WTC11 (cell line): ENCODE data around the gene PSMC1. TPM values are rescaled to one million over a fixed set of nuclear protein-coding genes. Genes with fewer than 3 reads are reported as not detected.

Source experiments
- ATAC-seq: fragments of 200-7000 bp; cut with Tn5 transposase; 2 replicates; pipeline ENCODE4 v1.10.0; 2021; ENCODE audit warnings: mild to moderate bottlenecking, moderate library complexity
- CTCF ChIA-PET: fragments of 300-600 bp; sonication (Branson Sonifier 250); formaldehyde crosslinking; loops from one replicate; lab custom pipeline; 2021; ENCODE audit warnings: antibody characterized with exemption; lab: Charles Lee
- POLR2A ChIA-PET: fragments of 350-600 bp; sonication (Branson Sonifier 250); formaldehyde crosslinking; loops from one replicate; lab custom pipeline; 2021; ENCODE audit warnings: antibody characterized with exemption; lab: Charles Lee
- DNase-seq: peaks from one replicate; pipeline ENCODE4 v3.0.0; 2021; ENCODE audit warnings: low spot score
- H3K27ac Mint-ChIP-seq: 2 replicates; pipeline ENCODE4 v1.8.0; 2021; ENCODE audit warnings: mixed read lengths
- H3K27me3 Mint-ChIP-seq: 2 replicates; pipeline ENCODE4 v1.8.0; 2021; ENCODE audit warnings: low read depth, mild to moderate bottlenecking, moderate library complexity, mixed read lengths
- H3K36me3 Mint-ChIP-seq: 2 replicates; pipeline ENCODE4 v1.8.0; 2021; ENCODE audit warnings: mixed read lengths
- H3K4me1 Mint-ChIP-seq: 2 replicates; pipeline ENCODE4 v1.8.0; 2022; ENCODE audit warnings: mixed read lengths
- H3K4me3 Mint-ChIP-seq: 2 replicates; pipeline ENCODE4 v1.8.0; 2021; ENCODE audit warnings: mild to moderate bottlenecking, moderate library complexity, mixed read lengths
- H3K9me3 Mint-ChIP-seq: 2 replicates; pipeline ENCODE4 v1.8.0; 2021; ENCODE audit warnings: mixed read lengths
- ARID4B ChIP-seq: sonication (generic); formaldehyde crosslinking; IDR thresholded peaks from 2 replicates; pipeline ENCODE4 v1.8.0; 2023; ENCODE audit warnings: missing genetic modification reagents, mild to moderate bottlenecking, borderline replicate concordance
- ATF3 ChIP-seq: sonication (generic); formaldehyde crosslinking; conservative IDR thresholded peaks from 2 replicates; pipeline ENCODE4 v1.8.1; 2022; ENCODE audit warnings: mild to moderate bottlenecking, missing genetic modification reagents
- CBFB ChIP-seq: sonication (generic); formaldehyde crosslinking; IDR thresholded peaks from 2 replicates; pipeline ENCODE4 v1.8.1; 2022; ENCODE audit warnings: mild to moderate bottlenecking, low read depth, missing genetic modification reagents
- ELF4 ChIP-seq: sonication (generic); formaldehyde crosslinking; IDR thresholded peaks from 2 replicates; pipeline ENCODE4 v1.8.1; 2022; ENCODE audit warnings: low read depth, mild to moderate bottlenecking, moderate library complexity, missing genetic modification reagents
- ESRRA ChIP-seq: sonication (generic); formaldehyde crosslinking; IDR thresholded peaks from 2 replicates; pipeline ENCODE4 v1.8.1; 2022; ENCODE audit warnings: mild to moderate bottlenecking, missing genetic modification reagents, borderline replicate concordance
- ETV6 ChIP-seq: sonication (generic); formaldehyde crosslinking; IDR thresholded peaks from 2 replicates; pipeline ENCODE4 v1.8.1; 2022; ENCODE audit warnings: mild to moderate bottlenecking, missing genetic modification reagents
- FOXP1 ChIP-seq: sonication (generic); formaldehyde crosslinking; IDR thresholded peaks from 2 replicates; pipeline ENCODE4 v1.8.0; 2022; ENCODE audit warnings: missing genetic modification reagents, mild to moderate bottlenecking, moderate library complexity, borderline replicate concordance
- JAZF1 ChIP-seq: fragments of 250-450 bp; sonication (Bioruptor Pico); IDR thresholded peaks from 2 replicates; pipeline ENCODE4 v1.9.0; 2021; ENCODE audit warnings: moderate library complexity, mild to moderate bottlenecking, inconsistent platforms
- SMAD3 ChIP-seq: sonication (generic); formaldehyde crosslinking; IDR thresholded peaks from 2 replicates; pipeline ENCODE4 v1.8.0; 2022; ENCODE audit warnings: missing genetic modification reagents, mild to moderate bottlenecking, borderline replicate concordance
- TEAD1 ChIP-seq: sonication (generic); formaldehyde crosslinking; IDR thresholded peaks from 2 replicates; pipeline ENCODE4 v1.8.0; 2022; ENCODE audit warnings: mild to moderate bottlenecking, missing genetic modification reagents
- TEAD4 ChIP-seq: sonication (generic); formaldehyde crosslinking; IDR thresholded peaks from 2 replicates; pipeline ENCODE4 v1.8.0; 2022; ENCODE audit warnings: mild to moderate bottlenecking, missing genetic modification reagents
- ZBTB43 ChIP-seq: sonication (generic); formaldehyde crosslinking; IDR thresholded peaks from 2 replicates; pipeline ENCODE4 v1.8.1; 2023; ENCODE audit warnings: mild to moderate bottlenecking, missing genetic modification reagents
- ZNF138 ChIP-seq: sonication (generic); formaldehyde crosslinking; conservative IDR thresholded peaks from 2 replicates; pipeline ENCODE4 v1.8.1; 2022; ENCODE audit warnings: mild to moderate bottlenecking, moderate library complexity, missing genetic modification reagents
- ZNF317 ChIP-seq: sonication (generic); formaldehyde crosslinking; IDR thresholded peaks from 2 replicates; pipeline ENCODE4 v1.8.1; 2023; ENCODE audit warnings: low read depth, mild to moderate bottlenecking, moderate library complexity, missing genetic modification reagents, borderline replicate concordance
- ZNF396 ChIP-seq: fragments of 250-450 bp; sonication (Bioruptor Pico); IDR thresholded peaks from 2 replicates; pipeline ENCODE4 v1.8.0; 2021; ENCODE audit warnings: mild to moderate bottlenecking, moderate library complexity, borderline replicate concordance
- ZNF423 ChIP-seq: fragments of 250-450 bp; sonication (Bioruptor Pico); IDR thresholded peaks from 2 replicates; pipeline ENCODE4 v2.1.2; 2022; ENCODE audit warnings: mild to moderate bottlenecking, moderate library complexity
- ZNF425 ChIP-seq: fragments of 250-450 bp; sonication (Bioruptor Pico); conservative IDR thresholded peaks from 2 replicates; pipeline ENCODE4 v1.9.0; 2021; ENCODE audit warnings: mild to moderate bottlenecking
- ZNF512 ChIP-seq: sonication (generic); formaldehyde crosslinking; IDR thresholded peaks from 2 replicates; pipeline ENCODE4 v1.8.1; 2022; ENCODE audit warnings: missing genetic modification reagents, borderline replicate concordance
- total RNA-seq: library from RNA; stranded (reverse); gene quantifications from 3 replicates; pipeline ENCODE4 v1.2.3, GENCODE V29; 2021

The PSMC1 gene
- total RNA-seq, 1 experiment from 2014 or later, result 88.9 TPM

GRCh38 chr14:90275458-90275814 is 19.1 kb downstream of the PSMC1 start (continued):
- TF ChIP-seq ZNF425 (CRISPR knock-in tag) (no peak), ESRRA (CRISPR knock-in tag) (no peak), ETV6 (no peak), ARID4B (CRISPR knock-in tag) (no peak), TEAD4 (CRISPR knock-in tag) (no peak), ELF4 (no peak), TEAD1 (no peak), CBFB (CRISPR knock-in tag) (no peak)

- DNase-seq, result no peak
- Mint-ChIP-seq H3K4me1 (0 out of 2 replicates have a peak, but pooled peaks cover 2% of the 10 kb centered on the region), H3K4me3 (no peak overlapping the region), H3K9me3 (no peaks in the 10 kb centered on the region), H3K27ac (no peak overlapping the region), H3K27me3 (no peaks in the 10 kb centered on the region), H3K36me3 (peaks cover 24% of the 10 kb centered on the region)
- ChIA-PET CTCF (interaction anchor here (0.8 to 1.3 kb wide), 3 partner anchors 19 to 242 kb away, joined by 3 read pairs; no protein-coding TSS in a partner anchor), POLR2A (interaction anchor here (0.6 kb wide), 1 partner anchor 61 kb away, joined by 6 read pairs; no protein-coding TSS in a partner anchor)
- TF ChIP-seq ZNF423, result no peak
- no peak for ATAC-seq
Measured at GRCh38 chr14:90275820-90276219, 19.5 kb downstream of the PSMC1 start.

GRCh38 chr14:90276646-90277367 is 20.5 kb downstream of the PSMC1 start:
- ATAC-seq, result peak; percentile 60
- POLR2A ChIA-PET, result interaction anchor here (0.6 kb wide), 1 partner anchor 60 kb away, joined by 6 read pairs; no protein-coding TSS in a partner anchor

GRCh38 chr14:90277581-90278198 is 21.3 kb downstream of the PSMC1 start:
- Mint-ChIP-seq H3K9me3 (no peaks in the 10 kb centered on the region), H3K27me3 (no peaks in the 10 kb centered on the region), H3K4me3 (no peak overlapping the region), H3K36me3 (peaks cover 9% of the 10 kb centered on the region), H3K27ac (no peak overlapping the region), H3K4me1 (0 out of 2 replicates have a peak, but pooled peaks cover 2% of the 10 kb centered on the region)
- no peak for ATAC-seq
- ChIA-PET POLR2A (no interaction called here), CTCF (interaction anchor here (1.0 to 1.9 kb wide), 9 partner anchors 9 to 481 kb away, joined by 3 to 10 read pairs (median 4); no protein-coding TSS in a partner anchor)
- TF ChIP-seq ZNF396 (no peak), JAZF1 (CRISPR knock-in tag) (no peak), ZBTB43 (no peak), ZNF138 (CRISPR knock-in tag) (no peak), ZNF317 (CRISPR knock-in tag) (no peak), CBFB (CRISPR knock-in tag) (no peak), ZNF512 (CRISPR knock-in tag) (no peak), FOXP1 (CRISPR knock-in tag) (no peak), ATF3 (CRISPR knock-in tag) (no peak)
- DNase-seq, result no peak

More at GRCh38 chr14:90276646-90277367, 20.5 kb downstream of the PSMC1 start:
- 0 out of 2 replicates have a peak, but pooled peaks have one; percentile 13 for TF ChIP-seq FOXP1 (CRISPR knock-in tag)
- no peak for TF ChIP-seq SMAD3 (CRISPR knock-in tag)
- H3K36me3 Mint-ChIP-seq, result peaks cover 15% of the 10 kb centered on the region
- H3K4me1 Mint-ChIP-seq, result 0 out of 2 replicates have a peak, but pooled peaks cover 2% of the 10 kb centered on the region
- H3K9me3 Mint-ChIP-seq, result no peaks in the 10 kb centered on the region
- CTCF ChIA-PET, result interaction anchor here (0.7 to 1.9 kb wide), 15 partner anchors 9 to 482 kb away, joined by 3 to 10 read pairs (median 4); partner anchors contain the start of gene PSMC1
- peak; percentile 46 for DNase-seq
- no peak overlapping the region for H3K4me3 Mint-ChIP-seq
- peak overlapping the region; percentile 89 for H3K27ac Mint-ChIP-seq
- H3K27me3 Mint-ChIP-seq, result no peaks in the 10 kb centered on the region
